Heart right ventricle (tissue), 16 donors: Measurements from ENCODE around the gene ASTE1. TPM values are rescaled to one million over a fixed set of nuclear protein-coding genes. Genes with fewer than 3 reads are reported as not detected.

Experiments
- ATAC-seq, 8 donors: fragments of 200-7000 bp; cut with Tn5 transposase; one replicate each; pipeline ENCODE4 v1.9.1; 2020; ENCODE audit warnings: mild to moderate bottlenecking in 8 of 8, moderate library complexity in 8 of 8, moderate number of reproducible peaks in 1 of 8
- DNase-seq, 2 donors: peaks; one replicate each; pipeline ENCODE4 v3.0.0-alpha.2; 2020
- H3K27ac ChIP-seq, 10 donors: fragments of 200-600 bp; sonication (generic) in 2 of 10; one replicate each; pipeline versions ENCODE4 v1.5.0 to v1.8.0; 2020 to 2022; ENCODE audit warnings: mild to moderate bottlenecking in 3 of 10
- H3K27me3 ChIP-seq, 7 donors: fragments of 200-600 bp; one replicate each; pipeline ENCODE4 v1.8.0; 2021 to 2022; ENCODE audit warnings: mild to moderate bottlenecking in 2 of 7
- H3K36me3 ChIP-seq, 9 donors: fragments of 200-600 bp; sonication (generic) in 1 of 9; one replicate each; pipeline versions ENCODE4 v1.5.0 to v1.8.0; 2020 to 2022; ENCODE audit warnings: mild to moderate bottlenecking in 2 of 9
- H3K4me1 ChIP-seq, 9 donors: fragments of 200-600 bp; sonication (generic) in 1 of 9; one replicate each; pipeline versions ENCODE4 v1.5.0 to v1.8.0; 2020 to 2022; ENCODE audit warnings: mild to moderate bottlenecking in 4 of 9
- H3K4me3 ChIP-seq, 10 donors: fragments of 200-600 bp; sonication (generic) in 2 of 10; one replicate each; pipeline versions ENCODE4 v1.5.0 to v1.8.0; 2020 to 2022; ENCODE audit warnings: mild to moderate bottlenecking in 7 of 10, moderate library complexity in 2 of 10
- H3K9me3 ChIP-seq, 11 donors: fragments of 200-600 bp in 10 of 11; sonication (generic) in 2 of 11; one replicate each; pipeline versions ENCODE4 v1.5.0 to v1.8.0; 2013 to 2022; ENCODE audit warnings: mild to moderate bottlenecking in 2 of 11, control low read depth in 1 of 11, moderate library complexity in 1 of 11
- CTCF ChIP-seq, 9 donors: fragments of 200-600 bp; sonication (generic) in 2 of 9; IDR thresholded peaks; one replicate each; pipeline versions ENCODE4 v1.5.0 to v1.8.0; 2021 to 2022; ENCODE audit warnings: antibody characterized with exemption in 9 of 9, mild to moderate bottlenecking in 5 of 9, moderate library complexity in 1 of 9
- WGBS, 2 donors: extraction: QIAGEN DNeasy Blood & Tissue Kit; methylation state at CpG; one replicate each; pipeline ENCODE4 v1.1.7; 2013; ENCODE audit warnings: inconsistent platforms in 1 of 2; 5-methylcytosine and 5-hydroxymethylcytosine counted together
- intact Hi-C, 10 donors: fragments of 100-400 bp; cut with DNase I; formaldehyde crosslinking; loops; one replicate each; pipeline versions ENCODE4 v1.11.1 to v1.14.2; 2022
- polyA plus RNA-seq, 2 donors: library from polyadenylated mRNA; stranded (reverse); fragments of 200-250 nt; gene quantifications; one replicate each; pipeline ENCODE4 v1.2.3, GENCODE V29; 2013
- total RNA-seq, 10 donors: library from RNA; stranded (reverse); fragmentation: NEBNext Ultra II Directional in 3 of 10; extraction: Animal tissue kit (Norgen Biotek cat#: 25700) in 3 of 10; gene quantifications; one replicate each; pipeline versions ENCODE4 v1.2.1 to v1.2.4, GENCODE V29; 2021 to 2023
- donor health status: Arrhythmogenic right ventricular cardiomyopathy.
- donor health status: ischemic (EF 13 %, LVEDD 7.1; RV severe dilation, severe dysfunction).
- donor health status: healthy with polysubstance abuse.
- donor health status: DM: no; HTN: yes; CAD: no.
- donor health status: DM: no; HTN: no; CAD: no.
- donor health status: ischemic (EF 25% LVEDD 6.9; RV normal size, moderate dysfunction).
- donor health status: ischemic (EF 25% LVEDD 5.7; RV mildly dilated, moderate dysfunction).
- donor health status: healthy.
- donor health status: DM: yes; HTN: yes; CAD: no.
- donor health status: Ischemic cardiomyopathy.
- donor health status: ischemic (EF 35%, LVEDD 5.7; RV mildly dilated, moderate dysfunction).
- donor health status: nonischemic (EF 11% LVEDD 7.7; RV severe dilation, severe dysfunction).
- donor health status: DM: yes; HTN: yes; CAD: no.
- donor health status: PGD.
- donor health status: ischemic (EF 29% LVEDD 5.4; RV normal size, mild dysfunction).
- donor health status: nonischemic (EF 23%, LVEDD 6.1; RV moderate dilation, normal function).

Gene ASTE1
- total and polyA plus RNA-seq, 12 donors: 1.5 to 4.5 (median 3.2) TPM

GRCh38 chr3:131025539-131025938 is 1.1 kb downstream of the ASTE1 start:
- no peaks in the 10 kb centered on the region for H3K27me3 ChIP-seq
- H3K4me1 ChIP-seq: peaks cover 0 to 62% (median 47%) of the 10 kb centered on the region in 9 donors
- peaks cover 0 to 28% (median 4%) of the 10 kb centered on the region in 9 donors for H3K36me3 ChIP-seq
- TF ChIP-seq CTCF (IDR thresholded peaks at IDR 0.05): no peak
- WGBS, 2 donors: 92% methylated on average over 1 of the region's 1 CpG
- DNase-seq (no peak), ATAC-seq (no peak)
- H3K4me3 ChIP-seq: peak overlapping the region in 9 of 10 donors; percentile 39 to 86 (median 77)
- no peak overlapping the region for H3K27ac ChIP-seq
- no peaks in the 10 kb centered on the region for H3K9me3 ChIP-seq
- intact Hi-C loops: loop anchor here in 4 of 10 donors (10.0 kb wide), 3 partner anchors 271 to 479 kb away; partner anchors contain the start of gene MRPL3 (in 1 of the 4)

- Histone ChIP-seq H3K9me3 (no peaks in the 10 kb centered on the region), H3K36me3 (peaks cover 0 to 70% (median 22%) of the 10 kb centered on the region in 9 donors), H3K27me3 (no peaks in the 10 kb centered on the region), H3K4me1 (peaks cover 0 to 54% (median 37%) of the 10 kb centered on the region in 9 donors), H3K27ac (no peak overlapping the region), H3K4me3 (no peak overlapping the region)
- no peak for TF ChIP-seq CTCF (IDR thresholded peaks at IDR 0.05)
- WGBS, 2 donors: 76 to 82% methylated on average over 5 of the region's 5 CpGs
- intact Hi-C loops: loop anchor here in 4 of 10 donors (10.0 kb wide), 3 partner anchors 265 to 485 kb away; partner anchors contain the start of gene MRPL3 (in 1 of the 4)
- no peak for DNase-seq
- ATAC-seq: peak in 1 of 8 donors; percentile 15
Measured at GRCh38 chr3:131020122-131020693, 6.4 kb downstream of the ASTE1 start.

GRCh38 chr3:131018970-131019369 is 7.7 kb downstream of the ASTE1 start:
- H3K36me3 ChIP-seq: peaks cover 0 to 75% (median 24%) of the 10 kb centered on the region in 9 donors
- no peak for DNase-seq
- no peaks in the 10 kb centered on the region for H3K9me3 ChIP-seq
- no peak for TF ChIP-seq CTCF (IDR thresholded peaks at IDR 0.05)
- ATAC-seq: no peak
- peaks cover 0 to 44% (median 34%) of the 10 kb centered on the region in 9 donors for H3K4me1 ChIP-seq
- 87 to 92% methylated on average over 3 of the region's 3 CpGs for WGBS, 2 donors
- intact Hi-C loops: loop anchor here in 1 of 10 donors (10.0 kb wide), 1 partner anchor 264 kb away; no protein-coding TSS in a partner anchor
- no peaks in the 10 kb centered on the region for H3K27me3 ChIP-seq
- no peak overlapping the region for H3K27ac ChIP-seq
- H3K4me3 ChIP-seq: no peak overlapping the region

GRCh38 chr3:131009698-131010097 is 16.9 kb downstream of the ASTE1 start:
- no peak for ATAC-seq
- Histone ChIP-seq H3K9me3 (no peaks in the 10 kb centered on the region), H3K27ac (no peak overlapping the region), H3K4me1 (peaks cover 0 to 10% (median 0%) of the 10 kb centered on the region in 9 donors), H3K36me3 (peaks cover 0 to 95% (median 15%) of the 10 kb centered on the region in 9 donors), H3K4me3 (no peak overlapping the region), H3K27me3 (no peaks in the 10 kb centered on the region)
- intact Hi-C loops: loop anchor here in 1 of 10 donors (10.0 kb wide), 1 partner anchor 255 kb away; no protein-coding TSS in a partner anchor
- 95 to 100% methylated on average over 1 of the region's 1 CpG for WGBS, 2 donors
- DNase-seq: no peak
- no peak for TF ChIP-seq CTCF (IDR thresholded peaks at IDR 0.05)
